Gastrocnemius medialis (tissue), 4 donors: Measurements from ENCODE around the gene TTC14.

Source experiments
- CTCF ChIP-seq, 5 experiments: fragments of 450-650 bp in 3 of 5; fragments of 200-600 bp in 2 of 5; sonication (generic) in 2 of 5; IDR thresholded peaks in 4 of 5; conservative IDR thresholded peaks in 1 of 5; 1 replicate in 4 of 5; 2 replicates in 1 of 5; pipeline ENCODE4 v1.5.1; 2016 to 2019; ENCODE audit warnings: antibody characterized with exemption in 5 of 5, mild to moderate bottlenecking in 3 of 5, moderate library complexity in 3 of 5
- POLR2A ChIP-seq, 2 donors: fragments of 450-650 bp; IDR thresholded peaks; one replicate each; pipeline ENCODE4 v1.6.1; 2017; ENCODE audit warnings: antibody characterized with exemption in 2 of 2, mild to moderate bottlenecking in 2 of 2, moderate library complexity in 2 of 2

- TF ChIP-seq CTCF (IDR thresholded peaks at IDR 0.05 in 4 of 5, conservative IDR thresholded peaks at IDR 0.05 in 1 of 5) (no peak), POLR2A (IDR thresholded peaks at IDR 0.05) (no peak)
Measured at GRCh38 chr3:180563406-180563805, 38.6 kb upstream of the TTC14 start.
